GM18868 (cell line): ENCODE measurements around the gene C17orf100.
"Not testable (repeated sequence)": the region's sequence is repeated elsewhere in the genome, so short reads cannot be mapped to it uniquely, and the experiment has no call there.

Experiments
- ATAC-seq: cut with Tn5 transposase; IDR thresholded peaks from one replicate; pipeline ENCODE4 v1.9.1; 2021; ENCODE audit warnings: mild to moderate bottlenecking, moderate library complexity; ENCODE audit not compliant: unreplicated experiment

The C17orf100 gene

DNA sequence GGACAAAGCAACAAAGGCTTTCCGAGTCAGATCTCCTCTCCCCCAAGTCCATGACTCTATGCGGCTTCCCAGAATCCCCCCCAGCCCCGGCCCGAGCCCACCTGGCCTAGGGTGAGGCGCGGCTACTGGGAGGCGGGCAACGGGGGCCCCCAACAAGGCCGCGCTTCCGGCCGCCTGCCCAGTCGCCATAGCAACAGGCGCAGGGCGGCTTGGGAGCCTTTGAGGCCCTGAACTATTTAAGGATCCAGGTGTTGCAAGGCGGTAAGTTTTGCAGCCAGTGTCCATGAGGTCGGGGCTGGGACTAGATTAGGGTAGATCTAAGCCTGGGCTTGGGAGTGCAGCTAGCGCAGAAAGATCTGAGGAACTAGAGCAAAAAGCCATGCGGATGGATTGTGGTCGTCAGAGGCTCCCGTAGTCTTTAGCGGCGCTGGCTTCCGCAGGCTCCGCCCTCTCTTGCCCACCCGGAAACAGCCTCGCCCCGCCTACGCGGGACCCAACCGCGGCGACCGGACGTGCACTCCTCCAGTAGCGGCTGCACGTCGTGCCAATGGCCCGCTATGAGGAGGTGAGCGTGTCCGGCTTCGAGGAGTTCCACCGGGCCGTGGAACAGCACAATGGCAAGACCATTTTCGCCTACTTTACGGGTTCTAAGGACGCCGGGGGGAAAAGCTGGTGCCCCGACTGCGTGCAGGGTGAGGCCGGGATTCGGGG is 10.9 kb upstream of the C17orf100 start, which contains the start of the genes KIAA0753 and TXNDC17:
KIAA0753 (minus strand) TSS at position 176 of the 711 bp plus-strand sequence. CDS start 5,608 bp downstream, outside the sequence.
TXNDC17 (plus strand) TSS at position 525 of the 711 bp plus-strand sequence; CDS start at position 548, 23 bp downstream.
- peak; percentile 85 for ATAC-seq

DNA sequence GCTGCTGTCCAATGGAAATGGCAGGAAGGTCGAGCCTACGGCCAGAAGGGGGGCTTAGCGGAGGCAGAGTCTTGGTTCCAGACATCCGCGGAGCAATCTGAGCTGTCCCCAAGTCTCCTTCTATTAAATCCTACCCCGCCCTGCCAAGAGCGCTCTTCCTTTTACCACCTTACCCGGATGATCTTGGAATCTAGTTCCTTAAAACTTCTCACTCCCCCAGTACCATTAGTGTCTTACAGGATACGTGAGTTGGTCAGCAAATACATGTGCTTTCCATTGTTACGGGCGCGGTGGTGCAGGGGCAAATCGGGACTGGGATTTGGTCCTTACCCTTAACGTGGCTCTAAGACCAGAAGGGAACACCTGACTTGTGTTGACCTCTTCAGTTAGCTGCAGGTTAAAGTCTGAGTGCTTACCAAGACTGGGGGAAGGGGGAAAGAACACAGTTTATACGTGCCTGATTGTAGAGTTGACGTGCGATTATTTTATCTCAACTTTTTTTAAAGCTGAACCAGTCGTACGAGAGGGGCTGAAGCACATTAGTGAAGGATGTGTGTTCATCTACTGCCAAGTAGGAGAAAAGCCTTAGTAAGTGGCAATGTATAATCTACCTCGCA is 10.2 kb upstream of the C17orf100 start:
- ATAC-seq = no peak

GRCh38 chr17:6642592-6642991 is 9.0 kb upstream of the C17orf100 start:
- no peak for ATAC-seq

- no peak for ATAC-seq
These were observed 8.0 kb upstream of the C17orf100 start for GRCh38 chr17:6643451-6644125.

- no peak for ATAC-seq
These were observed 3.4 kb upstream of the C17orf100 start for GRCh38 chr17:6648181-6648580.

DNA sequence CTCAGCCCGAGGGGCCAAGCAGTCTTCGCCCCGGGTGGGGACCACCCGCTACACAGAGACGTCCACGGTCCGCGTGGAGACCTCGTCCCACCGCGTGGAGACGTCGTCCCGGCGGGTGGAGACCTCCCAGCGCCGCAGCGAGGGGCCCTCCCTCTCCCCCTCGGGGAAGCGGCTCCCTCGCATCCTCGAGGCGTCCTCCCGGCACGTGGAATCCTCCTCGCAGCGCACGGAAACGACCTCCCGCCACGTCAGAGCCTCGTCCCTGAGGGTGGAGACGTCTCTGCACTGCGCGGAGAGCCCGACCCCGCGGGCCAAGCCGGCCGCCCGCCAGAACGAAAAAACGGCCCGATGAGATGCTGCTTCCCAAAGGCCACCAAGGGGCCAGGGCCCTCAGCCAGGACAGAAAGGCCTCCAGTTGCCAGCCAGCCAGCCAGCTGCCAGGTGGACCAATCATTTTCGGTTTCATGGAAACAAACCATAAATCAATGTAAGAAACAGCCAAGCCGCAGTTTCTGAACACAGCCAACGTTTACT is 424 bp downstream of the C17orf100 start:
- ATAC-seq = peak; percentile 11

DNA sequence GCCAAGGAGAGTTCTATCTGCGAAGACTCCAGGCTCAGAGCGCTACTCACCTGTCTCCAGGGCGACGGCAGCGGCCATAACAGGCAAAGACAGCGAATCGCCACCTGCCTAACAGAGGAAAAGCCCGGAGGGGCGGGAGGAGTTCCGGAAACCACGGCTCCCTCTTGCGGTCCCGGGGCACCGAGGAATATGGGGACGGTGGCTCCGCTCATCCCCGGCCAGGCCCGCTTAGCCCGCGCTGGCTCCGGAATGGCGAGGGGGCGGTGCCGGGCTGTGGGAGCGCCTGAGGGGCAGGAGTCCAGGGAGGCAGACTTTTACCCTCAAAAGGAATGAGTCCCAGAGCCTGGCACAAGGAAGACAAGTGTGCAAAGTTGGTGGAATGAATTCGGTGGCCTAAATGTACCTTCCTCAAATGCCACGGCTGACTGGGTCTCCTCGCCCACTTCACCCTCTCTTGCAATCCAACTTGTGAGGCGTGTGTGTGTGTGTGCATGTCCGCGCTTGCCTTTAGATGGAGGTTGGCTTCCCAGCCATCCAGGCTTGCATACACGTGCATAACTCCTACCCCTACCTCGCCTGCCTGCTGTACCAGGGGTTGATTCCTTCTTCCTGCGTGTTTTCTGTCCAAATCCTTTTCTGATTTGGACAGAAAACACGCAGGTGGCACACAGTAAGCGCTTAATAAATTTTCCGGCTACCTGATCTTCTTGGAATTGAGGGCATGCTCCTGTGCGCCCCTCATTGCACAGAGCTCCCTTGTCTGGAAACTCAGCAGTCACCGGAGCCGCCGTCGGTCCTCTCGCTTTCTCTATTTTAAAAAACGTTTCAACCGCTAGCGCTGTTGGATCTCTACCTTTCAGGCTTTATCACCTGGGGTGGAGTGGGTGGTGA is 3.5 kb downstream of the C17orf100 start:
- no peak for ATAC-seq

GRCh38 chr17:6655732-6656361 is 4.3 kb downstream of the C17orf100 start:
- ATAC-seq = not testable (repeated sequence)

DNA sequence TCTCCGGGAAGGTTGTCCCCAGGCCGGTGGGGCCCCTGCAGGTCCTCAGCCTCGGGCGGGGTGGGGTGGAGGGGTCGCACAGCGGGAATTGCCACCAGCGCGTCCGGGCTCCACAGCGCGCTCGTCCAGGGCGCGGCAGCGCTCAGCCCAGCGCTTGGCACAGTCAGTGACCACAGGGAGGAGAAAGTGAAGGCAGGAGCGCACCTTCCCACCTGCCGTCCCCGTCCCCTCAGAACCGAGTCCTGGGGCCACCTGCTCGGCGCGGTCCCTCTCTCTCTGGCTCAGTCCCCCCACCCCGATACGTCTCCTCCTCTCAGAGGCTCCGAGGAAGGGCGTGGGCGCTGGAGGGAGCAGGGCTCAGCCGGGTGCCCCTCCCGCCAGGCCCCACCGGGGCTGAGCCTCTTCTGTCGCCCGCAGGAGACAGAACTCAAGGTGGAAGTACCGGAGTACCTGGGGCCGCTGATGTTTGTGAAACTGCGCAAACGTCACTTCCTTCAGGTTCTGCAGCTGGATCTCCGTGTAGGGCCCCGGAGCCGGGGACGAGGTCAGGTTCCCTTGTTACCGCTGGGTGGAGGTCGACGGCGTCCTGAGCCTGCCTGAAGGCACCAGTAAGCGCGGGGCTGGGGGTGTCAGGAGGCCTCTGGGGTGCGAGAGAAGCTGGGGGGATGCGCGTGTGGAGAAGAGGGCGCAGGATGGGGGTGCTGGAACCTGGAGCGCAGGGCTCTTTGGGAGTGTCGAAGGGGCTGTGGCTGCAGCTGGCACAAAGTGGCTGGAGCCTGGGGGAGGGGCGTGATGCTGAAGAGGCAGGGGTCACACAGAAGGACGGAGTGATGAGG is 5.5 kb downstream of the C17orf100 start:
- ATAC-seq = not testable (repeated sequence)

DNA sequence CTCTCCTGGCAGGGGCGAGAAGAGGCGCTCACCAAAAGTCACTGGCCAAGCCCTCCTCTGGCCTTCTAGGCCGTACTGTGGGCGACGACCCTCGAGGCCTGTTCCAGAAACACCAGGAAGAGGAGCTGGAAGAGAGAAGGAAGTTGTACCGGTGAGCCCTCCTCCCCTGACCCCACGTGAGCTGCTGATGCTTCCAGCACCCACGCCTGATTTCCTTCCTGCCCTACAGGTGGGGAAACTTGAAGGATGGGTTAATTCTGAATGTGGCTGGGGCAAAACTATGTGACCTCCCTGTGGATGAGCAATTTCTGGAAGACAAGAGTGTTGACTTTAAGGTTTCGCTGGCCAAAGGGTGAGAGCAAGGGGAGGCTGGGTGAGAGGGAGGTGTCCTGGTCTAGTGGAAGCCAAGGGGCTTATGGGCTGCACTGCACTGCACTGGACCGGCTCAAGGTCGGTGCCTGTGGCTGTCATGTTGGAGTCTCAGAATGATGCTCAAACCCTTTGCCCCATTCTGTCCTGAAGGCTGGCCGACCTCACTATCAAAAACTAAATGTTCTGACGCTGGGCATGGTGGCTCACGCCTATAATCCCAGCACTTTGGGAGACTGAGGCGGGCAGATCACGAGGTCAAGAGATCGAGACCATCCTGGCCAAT is 6.2 kb downstream of the C17orf100 start:
- no peak for ATAC-seq

GRCh38 chr17:6658411-6658810 is 6.8 kb downstream of the C17orf100 start:
- not testable (repeated sequence) for ATAC-seq

DNA sequence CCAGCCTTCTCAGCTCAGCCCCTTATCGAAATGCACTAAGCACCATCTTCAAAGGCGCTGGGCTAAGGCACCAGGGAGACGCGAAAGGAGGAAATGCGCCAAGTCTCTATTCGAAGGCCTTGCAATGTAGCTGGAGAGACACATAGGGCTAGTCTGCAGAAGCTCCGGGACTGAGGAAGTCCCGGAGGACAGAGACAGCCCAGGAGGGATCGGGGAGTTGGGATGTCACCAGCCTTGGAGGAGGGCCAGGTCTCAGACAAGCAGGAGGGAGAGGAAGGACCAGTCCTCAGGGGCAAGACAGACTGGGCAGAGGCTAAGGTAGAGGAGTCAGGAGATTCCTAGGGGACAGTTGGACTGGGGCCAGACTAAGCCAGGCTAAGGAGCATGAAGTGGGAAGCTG is 8.5 kb downstream of the C17orf100 start:
- ATAC-seq = no peak

DNA sequence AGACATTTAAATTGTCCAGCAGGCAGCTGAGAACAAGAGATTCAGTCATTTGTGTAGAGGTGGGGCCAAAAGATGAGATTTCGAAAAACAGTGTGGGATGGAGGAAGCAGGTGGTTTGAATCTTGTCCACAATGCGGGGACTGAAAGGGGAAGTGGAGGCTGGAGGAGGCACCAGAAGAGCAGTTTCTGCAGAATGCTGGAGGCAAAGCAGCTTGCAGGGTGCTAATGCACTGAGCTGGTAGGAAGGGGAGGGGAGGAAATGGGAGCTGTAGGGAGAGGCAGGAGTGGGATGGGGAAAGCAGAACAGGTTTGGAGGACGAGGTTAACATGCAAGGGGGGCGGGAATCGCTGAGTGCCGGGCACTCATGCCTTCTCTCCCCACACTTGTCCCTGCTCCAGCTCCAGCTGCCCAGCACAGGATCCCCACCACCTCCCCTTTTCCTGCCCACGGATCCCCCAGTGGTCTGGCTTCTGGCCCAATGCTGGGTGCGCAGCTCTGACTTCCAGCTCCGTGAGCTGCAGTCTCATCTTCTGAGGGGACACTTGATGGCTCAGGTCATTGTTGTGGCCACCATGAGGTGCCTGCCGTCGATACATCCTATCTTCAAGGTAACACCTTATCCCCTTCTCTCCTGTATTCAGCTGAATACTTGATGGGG is 9.4 kb downstream of the C17orf100 start:
- peak; percentile 70 for ATAC-seq

DNA sequence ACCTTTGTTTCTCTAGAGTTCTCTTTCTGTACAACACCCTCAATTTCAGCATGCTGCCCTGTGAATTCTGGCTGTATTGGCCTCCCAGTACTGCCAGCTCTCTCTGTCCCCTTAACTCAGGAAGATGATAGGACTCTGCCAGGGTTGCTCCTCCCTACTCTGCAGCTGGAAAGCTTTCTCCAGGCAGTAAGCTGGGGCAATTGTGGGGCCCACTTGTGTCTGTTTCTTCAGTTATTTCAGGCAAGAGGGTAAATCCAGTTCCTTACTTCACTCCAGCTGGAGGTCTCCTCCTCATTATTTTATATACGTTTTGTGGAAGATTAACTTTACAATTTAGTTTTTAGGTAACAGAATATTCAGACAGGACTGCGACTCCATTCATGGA is 9.9 kb downstream of the C17orf100 start:
- ATAC-seq = no peak

GRCh38 chr17:6663200-6663599 is 11.6 kb downstream of the C17orf100 start:
- not testable (repeated sequence) for ATAC-seq

DNA sequence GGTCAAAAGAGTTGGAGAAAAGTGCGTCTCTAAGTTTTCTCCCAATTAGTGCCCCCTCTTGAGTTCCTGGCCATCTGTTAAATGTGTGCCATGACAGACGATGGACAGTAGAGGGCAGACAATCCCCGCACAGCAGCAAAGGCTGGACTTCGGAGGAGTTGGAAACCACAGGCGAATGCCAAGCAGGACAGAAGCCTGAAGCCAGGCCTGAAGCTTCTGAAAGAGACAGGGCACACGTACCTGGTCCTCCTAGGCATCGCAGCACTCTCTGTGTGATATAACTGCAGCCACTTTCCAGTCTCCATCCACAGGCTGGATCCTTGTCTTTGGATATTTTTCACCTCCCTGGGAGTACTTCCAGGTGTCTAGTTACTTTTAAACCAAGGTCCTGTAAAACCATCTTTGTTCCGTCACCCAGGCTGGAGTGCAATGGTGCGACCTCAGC is 14.5 kb downstream of the C17orf100 start:
- no peak for ATAC-seq

DNA sequence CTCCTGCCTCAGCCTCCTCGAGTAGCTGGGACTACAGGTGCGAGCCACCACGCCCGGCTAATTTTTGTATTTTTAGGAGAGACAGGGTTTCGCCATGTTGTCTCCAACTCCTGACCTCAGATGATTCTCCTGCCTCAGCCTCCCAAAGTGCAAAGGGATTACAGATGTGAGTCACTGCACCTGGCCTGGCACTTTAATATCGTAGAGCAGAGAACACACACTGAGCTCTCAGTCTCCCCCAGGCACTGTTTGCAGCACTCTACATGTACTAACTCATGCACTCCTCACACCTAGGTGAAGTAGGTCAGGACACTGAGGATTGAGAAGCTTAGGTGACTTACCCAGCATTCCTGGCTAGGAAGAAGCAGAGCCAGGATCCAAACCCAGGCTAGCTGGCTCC is 15.0 kb downstream of the C17orf100 start:
- ATAC-seq = no peak

GRCh38 chr17:6667516-6667915 is 16.0 kb downstream of the C17orf100 start:
- no peak for ATAC-seq
